NK-92 (cell line): Measurements from ENCODE around the gene SAMD13.

ENCODE experiments used
- DNase-seq: peaks from one replicate; lab custom pipeline; 2025; ENCODE audit not compliant: unreplicated experiment; lab: John Stamatoyannopoulos, UW

SAMD13 gene

GRCh38 chr1:84301004-84301784, at the start of gene SAMD13:
SAMD13 (plus strand) TSS chr1:84301708; CDS start chr1:84303235, 1,527 bp downstream.
- no peak for DNase-seq

- no peak for DNase-seq
Observed at GRCh38 chr1:84253036-84253435, 48.5 kb upstream of the SAMD13 start.

DNA sequence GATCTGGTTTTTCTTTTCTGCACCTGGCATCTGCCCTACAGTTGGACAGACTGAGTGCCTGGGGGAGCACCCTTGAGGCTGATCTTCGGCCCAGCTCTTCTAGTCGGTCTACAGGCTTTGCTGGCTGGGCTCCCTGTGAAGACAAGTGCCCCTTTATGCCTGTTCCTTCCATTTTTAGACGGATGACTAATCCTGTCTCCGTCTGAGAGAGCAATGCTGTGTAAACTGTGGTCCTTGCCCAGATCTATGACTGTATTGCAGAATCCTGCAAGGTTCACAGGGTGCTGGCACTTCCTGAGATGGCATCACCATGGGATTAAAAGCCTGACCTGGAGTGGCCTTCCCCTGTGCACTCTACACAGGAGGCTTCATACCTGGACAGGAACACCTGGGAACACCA, 47.6 kb upstream of the SAMD13 start:
- no peak for DNase-seq

- DNase-seq, result no peak
Observed at GRCh38 chr1:84254703-84255238, 46.7 kb upstream of the SAMD13 start.

GRCh38 chr1:84255582-84255981, 45.9 kb upstream of the SAMD13 start:
- DNase-seq, result no peak

DNA sequence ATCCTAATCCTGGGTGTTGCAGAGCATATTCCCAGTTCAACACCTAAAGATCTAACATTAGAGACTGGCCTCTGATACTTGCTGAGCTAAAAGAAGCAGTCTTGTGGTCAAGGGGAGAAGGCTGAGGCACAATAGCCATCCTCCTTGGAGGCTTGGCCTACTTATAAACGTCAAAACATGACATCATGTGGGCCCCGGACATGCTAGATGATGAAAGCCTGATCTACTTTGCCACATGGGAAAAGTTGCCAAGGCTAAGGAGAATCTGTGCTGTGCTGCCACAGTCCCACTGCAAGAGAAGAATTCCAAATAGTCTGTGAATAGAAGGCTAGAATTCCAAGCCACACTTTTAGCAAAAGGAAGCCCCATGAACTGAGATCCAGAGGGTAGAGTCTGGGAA, 43.9 kb upstream of the SAMD13 start:
- no peak for DNase-seq

DNA sequence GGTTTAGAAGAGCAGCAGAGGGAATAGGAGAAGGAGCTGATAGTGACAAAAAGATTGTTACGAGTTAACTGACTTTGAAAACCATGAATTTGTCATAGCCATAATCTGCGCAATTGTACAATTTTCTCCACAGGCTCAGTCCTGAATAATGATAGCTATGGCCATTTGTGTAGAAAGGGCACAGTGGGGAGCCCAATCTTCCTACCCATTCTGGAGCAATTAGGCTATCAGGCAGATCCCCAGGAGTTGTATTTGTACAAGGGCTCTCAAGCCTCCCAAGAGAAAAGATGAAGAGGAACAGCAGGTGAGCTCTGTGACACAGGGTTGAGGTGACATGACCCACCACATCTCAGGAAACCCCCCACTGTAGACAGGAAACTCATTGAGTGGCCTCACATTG, 42.1 kb upstream of the SAMD13 start:
- no peak for DNase-seq

DNA sequence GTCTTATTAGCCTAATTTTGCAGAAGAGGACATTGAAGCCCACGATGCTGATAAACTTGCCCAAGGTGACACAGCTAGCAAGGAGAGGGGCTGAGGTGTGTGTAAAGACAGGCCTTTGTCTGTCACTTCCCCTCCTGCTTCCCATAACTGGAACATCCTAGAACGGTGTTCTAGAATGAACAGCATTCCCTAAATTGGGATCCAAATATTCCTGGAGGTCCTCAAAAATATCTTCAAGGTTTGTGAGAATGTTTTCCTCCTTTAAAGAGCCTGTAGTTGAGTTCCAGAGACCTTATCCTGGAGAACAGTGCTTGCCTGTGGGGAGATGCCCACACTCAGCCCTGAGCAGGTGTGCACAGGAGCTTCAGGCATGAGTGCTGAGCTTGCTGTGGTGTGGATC, 41.5 kb upstream of the SAMD13 start:
- DNase-seq, result no peak

GRCh38 chr1:84260852-84261518, 40.5 kb upstream of the SAMD13 start:
- DNase-seq, result no peak

DNA sequence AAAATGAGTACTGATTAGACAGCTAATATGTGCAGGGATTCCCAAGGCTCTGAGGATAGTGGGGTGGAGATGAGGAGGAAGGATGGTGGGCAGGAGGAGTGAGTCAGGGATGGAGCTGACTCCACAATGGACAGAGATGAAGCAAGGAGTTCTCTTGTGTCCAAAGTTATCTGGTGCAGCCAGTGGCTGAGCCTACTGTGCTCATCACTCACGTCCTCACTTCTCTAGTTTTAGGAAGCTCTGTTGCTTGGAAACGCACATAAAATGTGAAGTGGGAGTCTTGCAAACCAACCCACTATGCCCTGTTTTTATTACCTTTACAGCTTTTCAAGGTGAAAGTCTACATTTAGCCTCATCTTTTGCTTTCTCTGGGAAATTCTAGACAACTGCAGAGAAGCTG, 36.5 kb upstream of the SAMD13 start:
- no peak for DNase-seq

DNA sequence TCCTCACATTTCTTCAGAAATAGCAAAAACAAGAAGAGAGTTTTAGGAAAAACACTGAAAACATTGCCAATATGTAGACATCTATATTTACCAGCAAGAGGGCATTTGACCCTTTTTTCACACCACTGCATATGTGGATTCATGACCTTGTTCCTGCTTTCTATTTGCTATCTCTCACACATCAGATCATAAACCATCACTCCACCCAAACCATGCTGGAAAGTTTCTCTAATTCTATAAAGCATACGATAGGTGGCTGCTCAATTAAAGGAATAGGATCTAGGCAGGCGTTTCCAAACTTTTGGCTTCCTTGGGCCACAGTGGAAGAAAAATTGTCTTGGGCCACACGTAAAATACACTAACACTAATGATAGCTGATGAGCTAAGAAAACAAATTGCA, 35.6 kb upstream of the SAMD13 start:
- DNase-seq, result no peak

DNA sequence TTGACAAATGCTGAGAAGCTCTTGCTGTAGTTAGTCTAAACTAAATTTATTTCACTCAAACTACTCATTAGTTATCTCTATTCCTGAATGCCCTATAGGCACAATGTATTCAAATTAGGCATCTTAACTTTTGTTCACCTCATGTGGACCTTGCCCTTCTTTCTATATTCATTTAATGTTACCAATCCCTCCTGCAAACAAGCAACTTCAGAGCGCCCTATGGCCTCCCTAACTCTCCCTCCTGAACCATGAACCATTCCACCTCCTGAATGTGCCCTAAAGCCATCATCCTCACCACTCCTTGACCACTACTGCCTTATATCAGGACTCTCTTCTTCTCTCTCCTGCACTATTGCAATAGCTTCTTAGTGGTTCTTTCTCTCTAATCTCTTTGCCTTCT, 34.8 kb upstream of the SAMD13 start:
- no peak for DNase-seq

- no peak for DNase-seq
Observed at GRCh38 chr1:84267476-84267875, 34.0 kb upstream of the SAMD13 start.

- no peak for DNase-seq
Observed at GRCh38 chr1:84268346-84268745, 33.2 kb upstream of the SAMD13 start.

DNA sequence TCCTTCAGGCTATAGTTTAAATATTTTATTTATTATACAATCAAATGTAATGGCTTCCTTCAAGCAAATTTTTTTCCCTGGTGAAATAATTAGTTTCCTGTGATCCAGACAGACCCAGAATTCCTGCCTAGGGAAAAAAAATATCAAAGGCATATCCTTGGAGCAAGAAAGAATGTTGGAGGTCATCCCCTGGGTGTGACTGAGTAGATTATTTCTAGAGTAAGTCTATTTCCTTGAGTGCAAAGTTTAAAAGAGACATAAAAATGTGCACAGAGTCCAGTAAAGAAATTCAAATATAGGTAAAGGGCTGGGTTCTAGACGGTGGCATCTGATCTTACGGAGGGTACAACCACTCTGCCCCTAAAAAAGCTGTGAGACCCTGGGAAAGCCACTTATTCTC, 32.2 kb upstream of the SAMD13 start:
- DNase-seq, result no peak

DNA sequence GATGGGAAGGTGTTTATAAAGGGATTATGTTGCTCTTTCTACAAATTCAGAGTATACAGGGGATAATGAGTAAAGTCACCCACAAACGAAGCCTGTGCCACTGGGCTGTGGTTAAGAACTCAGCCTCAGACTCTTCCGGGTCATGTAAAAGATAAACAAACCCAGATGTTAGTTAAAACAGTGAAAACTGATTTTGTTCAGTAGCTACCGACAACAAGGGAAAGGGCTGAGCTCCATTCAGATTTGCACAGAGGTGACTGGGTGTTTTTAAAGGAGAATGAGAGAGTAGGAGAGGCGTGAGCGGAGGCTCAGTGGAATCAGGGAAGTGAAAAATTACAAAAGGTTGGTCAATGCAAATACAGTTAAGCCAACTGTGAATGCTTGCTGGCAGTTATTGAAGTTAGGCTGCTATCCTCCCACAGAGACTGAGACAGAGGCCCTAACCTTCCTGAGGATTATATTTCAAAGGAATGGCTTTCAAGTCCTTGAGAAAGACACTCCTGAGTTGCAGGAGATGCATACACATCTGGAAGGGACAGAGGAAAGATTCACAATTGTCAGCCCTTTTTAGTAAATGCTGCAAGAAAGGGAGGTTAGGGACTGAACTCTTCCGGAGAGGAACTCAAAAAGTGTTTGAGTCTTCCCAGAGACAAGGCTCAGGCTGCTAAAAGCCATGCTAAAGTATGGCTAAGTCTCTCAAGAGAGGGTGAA, 29.9 kb upstream of the SAMD13 start:
- DNase-seq, result no peak

DNA sequence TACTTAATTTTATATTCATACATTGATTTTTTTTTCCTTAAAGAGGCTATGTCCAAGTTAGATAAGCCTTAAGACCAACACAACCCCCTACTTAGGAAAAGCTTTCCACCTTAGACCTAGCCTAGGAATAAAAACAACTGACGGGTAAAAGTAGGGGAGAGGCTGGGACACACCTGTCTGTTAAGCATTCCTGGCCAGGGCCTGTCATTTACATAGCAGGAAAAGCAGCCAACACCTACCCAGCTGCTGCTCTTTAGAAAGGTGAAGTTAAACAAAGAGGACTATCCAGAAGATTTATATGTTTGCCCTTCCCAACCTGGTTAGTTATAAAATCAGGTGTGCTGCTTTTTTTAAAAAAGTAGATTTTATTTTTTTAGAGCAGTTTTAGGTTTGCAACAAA, 29.1 kb upstream of the SAMD13 start:
- DNase-seq, result no peak

- no peak for DNase-seq
Observed at GRCh38 chr1:84277343-84278059, 24.0 kb upstream of the SAMD13 start.

- no peak for DNase-seq
Observed at GRCh38 chr1:84278905-84279304, 22.6 kb upstream of the SAMD13 start.

DNA sequence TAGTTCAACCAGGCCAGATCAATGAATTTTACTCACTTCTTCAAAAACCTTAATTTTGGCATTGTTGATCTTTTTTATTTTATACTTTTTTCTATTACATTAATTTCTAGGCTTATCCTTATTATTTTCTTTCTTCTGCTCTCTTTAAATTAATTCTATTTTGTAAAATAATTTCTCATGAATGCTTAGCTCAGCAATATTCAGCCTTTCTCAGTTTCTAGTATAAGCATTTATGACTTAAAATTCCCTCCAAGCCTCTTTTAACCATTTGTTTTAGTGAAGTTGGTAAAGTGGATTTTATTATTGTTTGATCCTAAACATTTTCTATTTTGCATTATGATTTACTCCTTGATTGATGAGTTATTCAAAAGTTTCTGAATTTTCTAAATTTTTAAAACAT, 20.6 kb upstream of the SAMD13 start:
- no peak for DNase-seq

DNA sequence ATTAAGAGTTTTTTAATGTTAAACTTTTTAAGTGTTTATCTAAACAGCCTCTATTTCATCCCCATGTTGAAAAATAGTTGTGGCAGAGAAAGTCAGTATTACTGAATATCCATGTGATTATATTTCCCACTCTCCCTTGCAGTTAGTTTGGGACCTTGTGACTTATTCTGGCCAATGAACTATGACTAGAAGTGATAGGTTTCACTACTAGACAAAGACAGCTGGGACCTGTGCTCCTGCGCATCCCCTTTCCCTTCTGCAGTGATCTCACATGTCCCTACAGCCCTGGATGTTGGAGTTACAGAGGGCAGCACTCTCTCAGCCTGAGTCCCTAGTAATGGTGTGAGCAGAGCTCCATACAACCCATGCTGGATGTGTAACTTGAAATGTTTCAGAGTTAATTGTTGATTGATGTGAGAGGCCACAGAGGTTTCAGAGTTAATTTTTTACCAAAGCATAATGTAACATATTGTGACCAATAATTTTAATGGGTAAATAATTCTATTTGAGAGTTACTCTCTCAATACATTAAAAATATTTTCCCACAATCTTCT, 18.7 kb upstream of the SAMD13 start:
- DNase-seq, result no peak
